Measurements from ENCODE around the gene DCST1. TPM values are rescaled to one million over a fixed set of nuclear protein-coding genes. Genes with fewer than 3 reads are reported as not detected.
"Not testable (repeated sequence)": the region's sequence is repeated elsewhere in the genome, so short reads cannot be mapped to it uniquely, and the experiment has no call there.

DCST1 gene, protein sequence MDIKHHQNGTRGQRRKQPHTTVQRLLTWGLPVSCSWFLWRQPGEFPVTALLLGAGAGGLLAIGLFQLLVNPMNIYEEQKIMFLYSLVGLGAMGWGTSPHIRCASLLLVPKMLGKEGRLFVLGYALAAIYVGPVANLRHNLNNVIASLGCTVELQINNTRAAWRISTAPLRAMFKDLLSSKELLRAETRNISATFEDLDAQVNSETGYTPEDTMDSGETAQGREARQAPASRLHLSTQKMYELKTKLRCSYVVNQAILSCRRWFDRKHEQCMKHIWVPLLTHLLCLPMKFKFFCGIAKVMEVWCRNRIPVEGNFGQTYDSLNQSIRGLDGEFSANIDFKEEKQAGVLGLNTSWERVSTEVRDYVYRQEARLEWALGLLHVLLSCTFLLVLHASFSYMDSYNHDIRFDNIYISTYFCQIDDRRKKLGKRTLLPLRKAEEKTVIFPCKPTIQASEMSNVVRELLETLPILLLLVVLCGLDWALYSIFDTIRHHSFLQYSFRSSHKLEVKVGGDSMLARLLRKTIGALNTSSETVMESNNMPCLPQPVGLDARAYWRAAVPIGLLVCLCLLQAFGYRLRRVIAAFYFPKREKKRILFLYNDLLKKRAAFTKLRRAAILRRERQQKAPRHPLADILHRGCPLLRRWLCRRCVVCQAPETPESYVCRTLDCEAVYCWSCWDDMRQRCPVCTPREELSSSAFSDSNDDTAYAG
- total RNA-seq (not detected), polyA plus RNA-seq (not detected)

DNA sequence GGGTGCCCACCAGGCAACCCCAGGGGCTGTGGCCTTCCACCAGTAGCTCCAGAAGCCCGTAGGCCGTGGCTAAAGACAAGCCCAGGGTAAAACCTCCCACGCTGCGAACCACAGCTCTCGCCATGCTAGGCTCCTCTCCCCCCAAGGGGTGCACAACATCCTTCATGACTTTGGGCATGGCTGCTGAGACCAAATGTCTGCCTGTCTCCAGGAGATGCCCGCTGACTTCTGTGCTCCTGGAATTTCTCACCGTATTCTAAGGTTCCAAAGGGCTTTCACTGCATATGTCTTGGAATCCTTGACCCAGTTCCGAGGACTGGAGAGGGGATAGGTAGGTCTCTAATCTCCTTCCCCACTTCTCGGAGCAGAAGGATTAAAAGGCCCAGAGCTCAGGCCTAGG lies at the start of gene DCST1, which contains the start of gene DCST2:
TSS of gene DCST1 (plus strand) at position 301 of the 400 bp plus-strand sequence. CDS start 213 bp downstream, outside the sequence.
TSS of gene DCST2 (minus strand) at position 258 of the 400 bp plus-strand sequence. CDS start at position 178, 80 bp downstream.
- Histone ChIP-seq H3K27ac (ENCODE audit: low read depth) (no peak within 1 kb of the TSS), H3K4me3 (ENCODE audit: low read depth, low read length) (no peak within 1 kb of the TSS), H3K4me1 (ENCODE audit: insufficient read depth) (no peaks in the 10 kb centered on the region), H3K36me3 (ENCODE audit: insufficient read depth) (no peaks in the 10 kb centered on the region)
- DNase-seq (ENCODE audit: extremely low spot score), result no peak
- 94% methylated on average over 9 of the region's 9 CpGs for WGBS

DNA sequence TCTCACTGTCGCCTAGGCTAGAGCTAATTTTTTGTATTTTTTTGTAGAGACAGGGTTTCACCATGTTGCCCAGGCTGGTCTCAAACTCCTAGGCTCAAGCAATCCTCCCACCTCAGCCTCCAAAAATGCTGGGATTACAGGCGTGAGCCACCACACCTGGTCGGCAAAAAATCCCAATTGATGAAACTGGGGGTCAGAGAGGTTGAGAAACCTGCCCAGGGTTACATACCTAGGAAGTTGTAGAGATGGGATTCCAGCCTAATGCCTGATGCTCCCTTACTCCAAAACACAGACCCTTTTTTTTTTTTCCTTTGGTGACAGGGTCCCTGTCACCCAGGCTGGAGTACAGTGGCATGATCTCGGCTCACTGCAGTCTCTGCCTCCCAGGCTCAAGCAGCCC lies 46.9 kb upstream of the DCST1 start:
- H3K27ac ChIP-seq (ENCODE audit: low read depth); H3K4me1 ChIP-seq (ENCODE audit: insufficient read depth); H3K36me3 ChIP-seq (ENCODE audit: insufficient read depth); H3K4me3 ChIP-seq (ENCODE audit: low read depth, low read length); DNase-seq (ENCODE audit: extremely low spot score): not testable (repeated sequence)
- 90% methylated on average over 4 of the region's 4 CpGs for WGBS

DNA sequence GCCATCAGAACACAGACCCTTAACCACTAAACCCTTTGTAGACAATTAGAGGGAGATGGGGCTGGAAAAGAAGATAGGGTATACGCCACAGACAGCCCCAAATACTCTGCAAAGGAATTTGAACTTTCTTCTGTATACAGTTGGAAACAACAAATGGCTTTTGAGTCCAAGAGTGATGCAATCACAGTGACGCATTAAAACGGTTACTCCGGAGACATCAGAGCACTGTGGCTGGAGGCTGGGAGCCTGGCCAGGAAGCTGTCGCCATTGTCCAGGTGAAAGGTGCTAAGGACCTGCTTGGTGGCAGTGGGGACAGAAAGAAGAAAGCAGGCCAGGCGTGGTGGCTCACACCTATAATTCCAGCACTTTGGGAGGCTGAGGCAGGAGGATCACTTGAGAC lies 46.3 kb upstream of the DCST1 start:
- Histone ChIP-seq H3K4me3 (ENCODE audit: low read depth, low read length) (no peak overlapping the region), H3K36me3 (ENCODE audit: insufficient read depth) (no peaks in the 10 kb centered on the region), H3K4me1 (ENCODE audit: insufficient read depth) (no peaks in the 10 kb centered on the region), H3K27ac (ENCODE audit: low read depth) (no peak overlapping the region)
- 75% methylated on average over 6 of the region's 6 CpGs for WGBS
- DNase-seq (ENCODE audit: extremely low spot score), result no peak

DNA sequence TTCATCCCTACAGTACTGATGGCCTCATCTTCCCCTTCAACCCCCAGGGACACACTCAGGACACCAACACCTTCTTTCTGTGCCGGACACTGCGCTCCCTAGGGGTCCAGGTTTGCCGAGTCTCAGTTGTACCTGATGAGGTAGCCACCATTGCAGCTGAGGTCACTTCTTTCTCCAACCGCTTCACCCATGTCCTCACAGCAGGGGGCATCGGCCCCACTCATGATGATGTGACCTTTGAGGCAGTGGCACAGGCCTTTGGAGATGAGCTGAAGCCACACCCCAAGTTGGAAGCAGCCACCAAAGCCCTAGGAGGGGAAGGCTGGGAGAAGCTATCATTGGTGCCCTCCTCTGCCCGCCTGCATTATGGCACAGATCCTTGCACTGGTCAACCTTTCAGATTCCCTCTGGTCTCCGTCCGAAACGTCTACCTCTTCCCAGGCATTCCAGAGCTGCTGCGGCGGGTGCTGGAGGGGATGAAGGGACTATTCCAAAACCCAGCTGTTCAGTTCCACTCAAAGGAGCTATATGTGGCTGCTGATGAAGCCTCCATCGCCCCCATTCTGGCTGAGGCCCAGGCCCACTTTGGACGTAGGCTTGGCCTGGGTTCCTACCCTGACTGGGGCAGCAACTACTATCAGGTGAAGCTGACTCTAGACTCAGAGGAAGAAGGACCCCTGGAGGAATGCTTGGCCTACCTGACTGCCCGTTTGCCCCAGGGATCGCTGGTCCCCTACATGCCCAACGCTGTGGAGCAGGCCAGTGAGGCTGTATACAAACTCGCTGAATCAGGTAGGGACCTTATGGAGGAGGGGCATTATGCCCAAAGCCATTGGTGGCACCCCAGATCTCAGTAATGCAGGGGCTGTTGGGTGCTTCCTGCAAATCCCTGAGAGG lies 45.3 kb upstream of the DCST1 start:
- 87% methylated on average over 17 of the region's 17 CpGs for WGBS
- no peak for DNase-seq (ENCODE audit: extremely low spot score)
- Histone ChIP-seq H3K4me1 (ENCODE audit: insufficient read depth) (no peaks in the 10 kb centered on the region), H3K4me3 (ENCODE audit: low read depth, low read length) (no peak overlapping the region), H3K27ac (ENCODE audit: low read depth) (no peak overlapping the region), H3K36me3 (ENCODE audit: insufficient read depth) (no peaks in the 10 kb centered on the region)

DNA sequence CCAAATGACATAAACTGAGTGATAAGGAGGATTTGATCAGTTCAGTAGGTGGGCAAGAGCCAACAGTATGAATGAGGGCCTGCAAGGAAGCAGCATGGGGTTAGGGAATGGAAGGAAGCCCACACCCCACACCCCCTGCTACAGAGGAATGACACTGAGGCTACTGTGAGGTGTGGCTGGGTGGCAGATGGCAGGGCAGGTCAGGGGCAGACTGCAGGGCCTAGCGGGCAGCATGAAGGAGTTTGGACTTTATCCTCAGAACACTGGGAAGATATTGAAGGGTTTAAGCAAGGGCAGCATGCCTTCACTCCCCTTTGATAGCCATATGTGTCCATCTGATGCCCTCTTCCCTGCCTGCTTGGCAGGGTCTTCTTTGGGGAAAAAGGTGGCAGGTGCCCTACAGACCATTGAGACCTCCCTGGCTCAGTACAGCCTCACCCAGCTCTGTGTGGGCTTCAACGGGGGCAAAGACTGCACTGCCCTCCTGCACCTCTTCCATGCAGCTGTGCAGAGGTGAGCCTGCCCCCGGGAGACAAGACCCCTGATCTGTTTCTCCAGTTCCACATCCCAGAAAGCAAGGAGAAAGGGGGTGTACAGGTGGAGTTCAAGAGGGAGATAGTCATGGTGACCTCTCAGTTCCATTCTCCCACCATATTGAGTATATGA lies 44.3 kb upstream of the DCST1 start:
- no peak overlapping the region for H3K27ac ChIP-seq (ENCODE audit: low read depth)
- 85% methylated on average over 3 of the region's 3 CpGs for WGBS
- DNase-seq (ENCODE audit: extremely low spot score), result no peak
- no peaks in the 10 kb centered on the region for H3K4me1 ChIP-seq (ENCODE audit: insufficient read depth)
- no peaks in the 10 kb centered on the region for H3K36me3 ChIP-seq (ENCODE audit: insufficient read depth)
- H3K4me3 ChIP-seq (ENCODE audit: low read depth, low read length), result no peak overlapping the region

DNA sequence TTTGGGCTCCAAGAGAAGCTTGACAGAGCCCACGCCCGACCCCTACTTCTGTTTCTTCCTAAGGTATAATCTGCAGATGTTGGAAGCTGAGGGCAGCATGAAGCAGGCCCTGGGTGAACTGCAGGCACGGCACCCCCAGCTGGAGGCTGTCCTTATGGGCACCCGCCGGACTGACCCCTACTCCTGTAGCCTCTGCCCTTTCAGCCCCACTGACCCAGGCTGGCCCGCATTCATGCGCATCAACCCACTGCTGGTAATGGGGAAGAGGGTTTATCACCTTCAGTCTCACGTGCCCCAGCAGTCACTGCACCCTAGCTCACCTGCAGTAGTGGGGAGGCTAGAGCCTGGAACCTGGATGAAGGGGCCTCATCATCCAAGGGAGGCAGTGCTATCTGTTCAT lies 43.3 kb upstream of the DCST1 start:
- 92% methylated on average over 8 of the region's 8 CpGs for WGBS
- no peaks in the 10 kb centered on the region for H3K36me3 ChIP-seq (ENCODE audit: insufficient read depth)

DNA sequence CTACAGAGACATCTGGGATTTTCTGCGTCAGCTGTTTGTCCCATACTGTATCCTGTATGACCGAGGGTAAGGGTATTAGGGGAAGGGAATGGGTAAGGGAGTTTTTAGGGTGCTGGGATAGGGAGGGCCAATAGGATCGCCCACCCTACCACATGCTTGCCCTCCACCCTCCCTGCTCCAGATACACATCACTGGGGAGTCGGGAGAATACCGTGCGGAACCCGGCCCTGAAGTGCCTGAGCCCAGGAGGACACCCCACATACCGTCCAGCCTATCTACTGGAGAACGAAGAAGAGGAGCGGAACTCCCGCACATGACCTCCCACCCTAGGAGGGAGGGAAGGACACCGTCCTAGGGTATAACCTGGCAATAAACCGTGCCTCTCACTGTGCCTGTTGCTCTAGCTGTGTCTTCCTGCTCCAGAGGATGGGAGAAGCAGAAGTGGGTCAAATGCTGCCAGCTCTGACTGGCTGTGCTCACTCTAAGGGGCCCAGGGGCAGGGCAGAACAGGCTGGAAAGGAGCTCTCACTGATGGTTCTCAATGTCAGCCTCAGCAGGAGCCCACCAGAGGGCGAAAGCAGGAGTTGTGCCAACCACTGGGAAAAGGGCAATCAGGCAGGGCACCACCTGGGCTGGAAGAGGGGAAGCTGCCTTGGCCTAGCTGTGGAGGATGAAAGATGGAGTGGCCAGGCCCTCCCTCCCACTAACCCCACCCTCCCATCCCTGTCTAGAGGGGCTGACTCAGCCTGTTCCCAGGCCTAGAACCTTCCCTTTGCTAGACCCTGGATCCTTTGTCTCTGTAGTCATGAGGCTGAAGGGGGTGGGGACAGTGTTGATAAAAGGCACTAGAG lies 40.7 kb upstream of the DCST1 start:
- 80% methylated on average over 14 of the region's 14 CpGs for WGBS

More for the DNA sequence above, 43.3 kb upstream of the DCST1 start:
- no peaks in the 10 kb centered on the region for H3K4me1 ChIP-seq (ENCODE audit: insufficient read depth)
- H3K4me3 ChIP-seq (ENCODE audit: low read depth, low read length), result no peak overlapping the region
- H3K27ac ChIP-seq (ENCODE audit: low read depth), result no peak overlapping the region
- DNase-seq (ENCODE audit: extremely low spot score), result no peak

DNA sequence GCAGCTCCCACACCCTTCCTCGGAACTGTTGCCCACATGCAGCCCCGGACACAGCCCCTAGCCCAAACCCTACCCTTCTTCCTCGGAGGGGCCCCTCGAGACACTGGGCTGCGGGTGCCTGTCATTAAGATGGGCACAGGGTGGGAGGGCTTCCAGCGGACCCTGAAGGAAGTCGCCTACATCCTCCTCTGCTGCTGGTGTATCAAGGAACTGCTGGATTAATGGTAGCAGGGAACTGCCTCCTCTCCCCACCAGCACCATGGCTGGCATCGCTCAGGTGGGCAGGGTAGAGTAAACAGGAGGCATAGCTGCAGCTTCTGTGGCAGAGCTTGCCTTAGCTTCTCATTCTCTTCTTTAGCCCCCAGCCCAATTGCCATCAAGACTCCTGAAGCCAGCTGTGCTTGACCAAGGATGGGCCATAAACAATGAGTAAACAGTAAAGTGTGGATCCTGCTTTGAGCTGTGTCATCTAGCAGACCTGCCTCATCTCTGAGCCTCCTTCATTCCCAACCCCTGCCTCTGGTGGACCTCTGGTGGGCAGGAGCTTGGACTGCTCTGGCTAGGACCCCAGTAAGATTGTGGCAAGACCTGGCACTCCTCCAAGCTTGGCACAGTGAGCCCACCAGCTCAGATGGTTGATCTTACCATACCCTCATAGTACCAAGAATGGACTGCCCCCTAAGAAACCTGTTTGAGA lies 39.9 kb upstream of the DCST1 start, which contains the start of gene LENEP:
TSS of gene LENEP (plus strand) at position 15 of the 697 bp plus-strand sequence. CDS start at position 37, 22 bp downstream.
- 75% methylated on average over 8 of the region's 8 CpGs for WGBS
- no peaks in the 10 kb centered on the region for H3K36me3 ChIP-seq (ENCODE audit: insufficient read depth)
- H3K27ac ChIP-seq (ENCODE audit: low read depth), result no peak within 1 kb of the TSS
- no peaks in the 10 kb centered on the region for H3K4me1 ChIP-seq (ENCODE audit: insufficient read depth)
- DNase-seq (ENCODE audit: extremely low spot score), result no peak
- no peak within 1 kb of the TSS for H3K4me3 ChIP-seq (ENCODE audit: low read depth, low read length)

More for the DNA sequence above, 40.7 kb upstream of the DCST1 start:
- Histone ChIP-seq H3K4me1 (ENCODE audit: insufficient read depth) (no peaks in the 10 kb centered on the region), H3K27ac (ENCODE audit: low read depth) (no peak overlapping the region), H3K4me3 (ENCODE audit: low read depth, low read length) (no peak overlapping the region), H3K36me3 (ENCODE audit: insufficient read depth) (no peaks in the 10 kb centered on the region)
- DNase-seq (ENCODE audit: extremely low spot score), result no peak

DNA sequence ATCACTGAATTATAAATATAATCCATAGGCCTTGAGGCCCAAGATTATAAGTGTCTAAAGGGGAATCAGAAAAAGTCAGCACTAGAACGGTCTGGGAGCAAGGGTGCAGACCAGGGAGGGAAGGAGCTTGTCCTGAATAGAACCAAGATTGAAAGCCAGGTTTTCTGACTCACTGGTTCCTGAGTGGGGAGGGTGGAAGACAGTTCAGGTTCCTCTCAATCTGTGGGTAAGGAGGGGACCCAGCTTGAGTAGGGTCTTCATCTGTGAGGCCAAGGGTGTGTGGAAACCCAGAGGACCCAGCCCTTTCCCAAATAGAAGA lies 39.4 kb upstream of the DCST1 start:
- Histone ChIP-seq H3K4me1 (ENCODE audit: insufficient read depth) (no peaks in the 10 kb centered on the region), H3K4me3 (ENCODE audit: low read depth, low read length) (no peak overlapping the region), H3K36me3 (ENCODE audit: insufficient read depth) (no peaks in the 10 kb centered on the region), H3K27ac (ENCODE audit: low read depth) (no peak overlapping the region)
- no peak for DNase-seq (ENCODE audit: extremely low spot score)
- 73% methylated on average over 1 of the region's 1 CpG for WGBS

DNA sequence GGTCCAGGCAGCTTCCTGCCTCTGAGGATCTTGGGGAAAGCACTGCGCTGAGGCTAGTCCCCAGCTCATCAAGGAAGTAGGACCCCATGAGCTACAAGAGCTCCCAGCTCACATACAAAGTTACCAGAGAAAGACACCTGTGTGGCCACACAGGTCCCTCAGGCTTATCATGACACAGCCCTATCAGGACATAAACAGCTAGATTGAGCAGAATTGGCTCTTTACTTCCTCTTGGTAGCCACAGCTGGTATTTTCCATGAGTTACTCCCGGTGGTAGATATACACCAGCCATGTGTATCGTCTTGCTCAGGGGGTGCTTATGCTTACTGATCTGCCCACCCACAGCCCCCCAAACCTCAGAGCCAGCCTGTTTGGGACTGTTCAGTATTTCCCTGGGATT lies 39.0 kb upstream of the DCST1 start:
- DNase-seq (ENCODE audit: extremely low spot score), result no peak

DNA sequence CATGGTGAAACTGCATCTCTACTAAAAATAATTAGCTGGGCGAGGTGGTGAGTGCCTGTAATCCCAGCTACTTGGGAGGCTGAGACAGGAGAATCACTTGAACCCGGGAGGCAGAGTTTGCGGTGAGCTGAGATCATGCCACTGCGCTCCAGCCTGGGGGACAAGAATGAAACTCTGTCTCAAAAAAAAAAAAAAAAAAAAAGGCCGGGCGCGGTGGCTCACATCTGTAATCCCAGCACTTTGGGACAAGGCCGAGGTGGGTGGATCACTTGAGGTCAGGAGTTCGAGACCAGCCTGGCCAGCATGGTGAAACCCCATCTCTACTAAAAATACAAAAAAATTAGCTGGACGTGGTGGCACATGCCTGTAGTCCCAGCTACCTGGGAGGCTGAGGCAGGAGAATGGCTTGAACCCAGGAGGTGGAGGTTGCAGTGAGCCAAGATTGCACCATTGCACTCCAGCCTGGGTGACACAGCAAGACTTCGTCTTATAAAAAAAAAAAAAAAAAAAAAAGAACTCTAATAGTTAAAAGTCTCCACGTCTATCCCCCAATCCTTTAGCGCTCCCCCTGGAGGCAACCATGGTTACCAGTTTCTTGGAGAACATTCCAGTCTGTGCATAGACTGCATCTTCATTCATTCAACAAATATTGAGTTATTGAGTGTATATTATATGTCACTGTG lies 38.2 kb upstream of the DCST1 start:
- DNase-seq (ENCODE audit: extremely low spot score), result not testable (repeated sequence)

More for the DNA sequence above, 39.0 kb upstream of the DCST1 start:
- Histone ChIP-seq H3K4me3 (ENCODE audit: low read depth, low read length) (no peak overlapping the region), H3K4me1 (ENCODE audit: insufficient read depth) (no peaks in the 10 kb centered on the region), H3K27ac (ENCODE audit: low read depth) (no peak overlapping the region), H3K36me3 (ENCODE audit: insufficient read depth) (no peaks in the 10 kb centered on the region)
- 64% methylated on average over 3 of the region's 3 CpGs for WGBS

More for the DNA sequence above, 38.2 kb upstream of the DCST1 start:
- WGBS, result 57% methylated on average over 13 of the region's 13 CpGs
- not testable (repeated sequence) for H3K4me3 ChIP-seq (ENCODE audit: low read depth, low read length); H3K27ac ChIP-seq (ENCODE audit: low read depth); H3K36me3 ChIP-seq (ENCODE audit: insufficient read depth); H3K4me1 ChIP-seq (ENCODE audit: insufficient read depth)
